Activated T-cell treated with anti-CD3 and anti-CD28 coated beads for 4 hours (primary cell): ENCODE data around the gene NIPA2.

Experiments
- DNase-seq: peaks from one replicate; pipeline ENCODE4 v3.0.0-alpha.2; 2020

NIPA2 gene

DNA sequence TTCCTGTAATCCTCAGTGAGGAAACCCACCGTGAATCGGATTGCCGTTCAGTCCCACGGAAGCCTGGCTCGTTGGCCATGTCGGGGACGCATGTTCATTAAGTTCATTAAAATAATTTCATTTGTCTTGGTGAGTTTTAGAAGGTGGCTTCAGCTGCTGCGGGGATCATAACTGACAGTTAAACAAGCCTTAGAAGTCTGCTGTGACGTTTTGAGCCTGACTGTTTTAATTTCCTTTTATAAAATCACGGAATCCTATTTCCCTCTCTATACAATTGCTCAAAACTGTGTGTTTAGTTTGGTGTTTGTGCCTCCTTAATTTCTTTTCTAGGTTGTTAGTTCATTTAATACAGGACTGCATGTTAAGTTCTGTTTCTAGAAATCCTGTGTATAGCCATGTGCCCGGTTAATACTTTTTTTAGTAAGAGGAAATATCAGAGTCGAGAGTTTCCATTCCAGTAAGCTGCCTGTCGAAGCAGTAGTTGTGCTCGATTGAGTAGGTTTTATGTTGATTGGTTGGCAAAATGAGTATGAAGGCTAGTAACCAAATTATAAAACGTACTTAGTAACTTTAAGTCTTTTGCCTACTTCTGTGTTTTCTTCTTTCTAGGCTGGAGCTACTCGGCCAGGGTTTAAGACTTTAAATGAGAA is 705 bp downstream of the NIPA2 start:
- no peak for DNase-seq

GRCh38 chr15:22844421-22845288 is 6.2 kb downstream of the NIPA2 start:
- no peak for DNase-seq

GRCh38 chr15:22845289-22845900 is 6.9 kb downstream of the NIPA2 start:
- no peak for DNase-seq

GRCh38 chr15:22846073-22846472 is 7.6 kb downstream of the NIPA2 start:
- DNase-seq, result no peak

DNA sequence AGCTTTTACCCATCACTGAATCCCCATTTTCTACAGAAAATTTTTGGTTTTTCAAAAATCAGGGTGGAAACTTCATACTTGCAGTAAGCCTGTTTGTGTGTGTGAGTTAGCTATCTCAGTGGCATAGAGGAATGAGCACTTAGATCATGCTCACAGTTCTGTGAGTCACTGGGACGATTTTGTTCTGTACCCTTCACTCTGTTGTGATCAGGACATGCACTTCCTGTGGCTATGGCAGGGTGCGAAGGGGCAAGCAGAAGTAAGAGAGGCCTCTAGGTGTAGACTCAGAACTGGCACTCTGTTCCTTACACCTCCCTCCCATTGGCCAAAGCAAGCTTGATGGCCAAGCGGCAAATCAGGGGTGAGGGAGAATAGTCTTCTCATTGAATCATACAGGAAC is 11.6 kb downstream of the NIPA2 start:
- no peak for DNase-seq

- DNase-seq, result no peak
Observed at GRCh38 chr15:22851513-22851912, 13.0 kb downstream of the NIPA2 start.

GRCh38 chr15:22855791-22856190 is 17.3 kb downstream of the NIPA2 start:
- DNase-seq, result no peak

DNA sequence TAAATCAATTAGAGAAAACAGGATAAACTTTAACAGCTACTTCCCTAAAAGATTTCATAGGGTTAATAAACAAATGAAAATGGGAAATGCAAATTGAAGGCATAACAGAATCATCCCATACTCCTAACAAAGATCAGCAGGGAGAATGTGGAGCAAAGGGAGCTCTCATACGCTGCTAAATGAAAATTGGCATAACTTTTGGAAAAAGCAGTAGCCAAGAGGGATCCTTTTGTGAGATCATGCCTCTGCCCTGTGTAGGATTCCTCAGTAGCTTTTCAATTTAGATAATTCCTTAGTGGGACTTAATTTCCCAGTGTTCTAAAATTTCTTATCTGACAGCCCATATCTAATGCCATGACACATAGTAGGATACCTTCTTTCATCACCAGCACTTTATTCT is 18.2 kb downstream of the NIPA2 start:
- DNase-seq, result no peak

- no peak for DNase-seq
Observed at GRCh38 chr15:22861161-22861560, 22.7 kb downstream of the NIPA2 start.

GRCh38 chr15:22863356-22863755 is 24.9 kb downstream of the NIPA2 start:
- DNase-seq, result no peak

GRCh38 chr15:22866079-22866478 is 27.6 kb downstream of the NIPA2 start:
- no peak for DNase-seq

- no peak for DNase-seq
Observed at GRCh38 chr15:22867886-22868285, 29.4 kb downstream of the NIPA2 start.

- DNase-seq, result no peak
Observed at GRCh38 chr15:22868495-22868894, 30.0 kb downstream of the NIPA2 start.

DNA sequence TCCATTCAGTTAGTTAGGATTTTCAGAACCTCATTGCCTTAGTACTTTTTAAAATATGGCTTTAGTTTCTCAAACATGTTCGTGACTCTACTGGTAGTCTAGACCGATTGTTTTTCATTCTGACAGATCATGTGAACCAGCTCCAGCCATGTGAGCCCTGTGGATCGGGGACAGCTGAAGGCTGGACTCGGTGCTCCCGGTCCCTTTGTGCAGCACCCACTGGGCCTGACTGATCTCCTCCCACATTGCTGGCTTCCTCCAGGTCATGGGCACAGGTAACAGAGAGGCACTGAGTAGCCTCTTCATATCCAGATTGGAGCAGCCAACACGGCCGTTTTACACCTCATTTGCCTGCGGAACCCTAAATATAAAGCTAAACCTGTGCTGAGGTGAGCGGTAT is 30.5 kb downstream of the NIPA2 start:
- no peak for DNase-seq

DNA sequence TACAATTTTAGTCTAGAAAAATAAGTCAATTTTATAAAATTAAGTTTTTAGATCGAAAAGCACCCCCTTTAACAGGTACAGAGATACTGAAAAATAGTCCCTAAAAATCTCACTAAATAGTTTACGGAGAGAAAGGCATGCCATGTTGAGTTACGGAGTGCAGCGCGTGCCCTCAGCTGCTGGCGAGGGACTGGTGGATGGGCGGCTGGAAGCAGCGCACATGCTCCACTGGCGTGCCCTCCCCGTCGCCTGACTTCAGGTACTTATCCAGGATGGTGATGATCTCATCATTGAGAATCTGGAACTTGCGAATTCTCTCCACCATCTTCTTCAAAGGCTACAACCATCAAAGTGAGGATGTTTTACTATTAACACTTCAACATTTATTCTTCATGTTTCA is 31.4 kb downstream of the NIPA2 start:
- DNase-seq, result no peak

DNA sequence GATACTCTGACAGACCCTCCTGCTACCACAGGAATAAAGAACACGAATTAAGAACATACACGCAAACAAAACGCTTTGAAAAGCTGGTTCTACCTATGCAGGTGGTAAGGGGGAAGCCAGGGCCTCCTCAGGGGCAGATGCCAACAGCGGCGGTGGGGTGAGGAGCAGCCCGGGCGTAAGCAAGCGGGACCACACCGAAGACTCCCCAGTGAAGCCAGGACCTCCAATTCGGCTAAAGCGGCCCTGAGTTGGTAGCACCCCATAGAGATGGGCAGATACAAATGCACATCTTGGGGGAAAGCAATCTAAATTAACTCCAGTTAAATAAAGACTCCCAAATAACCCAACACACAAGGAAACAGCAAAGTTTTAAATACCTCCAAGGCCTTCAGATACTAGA is 32.4 kb downstream of the NIPA2 start:
- no peak for DNase-seq

- no peak for DNase-seq
Observed at GRCh38 chr15:22871481-22872086, 33.1 kb downstream of the NIPA2 start.

DNA sequence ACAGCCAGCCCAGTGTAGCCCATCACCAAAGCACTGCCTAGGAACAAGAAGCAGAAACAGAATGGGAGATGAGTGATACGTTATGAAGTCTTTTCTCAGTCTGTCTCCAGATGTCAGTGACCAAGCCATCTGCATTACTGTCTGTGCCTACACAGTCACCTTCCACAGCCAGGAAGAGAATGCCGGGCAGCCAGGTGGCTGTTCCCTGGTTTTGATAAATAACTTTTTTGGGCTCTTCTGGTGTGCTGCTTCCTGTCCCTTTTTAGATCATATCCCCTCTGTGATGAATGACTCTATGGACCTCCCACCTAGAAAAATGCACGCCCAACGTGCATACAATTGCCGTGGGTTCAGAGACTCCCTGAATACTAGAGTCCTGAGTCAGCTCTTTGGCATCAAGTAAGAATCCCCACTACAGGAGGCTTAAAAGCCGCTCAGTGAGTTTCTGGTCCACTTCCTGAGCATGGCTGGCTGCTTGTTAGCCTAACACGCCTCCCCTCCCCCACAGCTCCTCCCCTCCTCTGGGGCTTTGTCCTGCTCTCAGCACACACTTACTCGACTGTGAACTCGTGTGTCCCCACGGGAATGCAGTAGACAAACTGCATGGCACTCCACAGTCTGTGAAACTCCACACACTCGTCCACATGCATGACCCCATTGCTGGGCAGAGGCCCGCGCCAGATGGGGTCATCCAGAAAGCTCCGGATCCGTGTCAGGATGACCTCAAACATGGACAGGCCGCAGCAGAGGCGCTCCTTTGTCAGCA is 34.7 kb downstream of the NIPA2 start:
- DNase-seq, result no peak

DNA sequence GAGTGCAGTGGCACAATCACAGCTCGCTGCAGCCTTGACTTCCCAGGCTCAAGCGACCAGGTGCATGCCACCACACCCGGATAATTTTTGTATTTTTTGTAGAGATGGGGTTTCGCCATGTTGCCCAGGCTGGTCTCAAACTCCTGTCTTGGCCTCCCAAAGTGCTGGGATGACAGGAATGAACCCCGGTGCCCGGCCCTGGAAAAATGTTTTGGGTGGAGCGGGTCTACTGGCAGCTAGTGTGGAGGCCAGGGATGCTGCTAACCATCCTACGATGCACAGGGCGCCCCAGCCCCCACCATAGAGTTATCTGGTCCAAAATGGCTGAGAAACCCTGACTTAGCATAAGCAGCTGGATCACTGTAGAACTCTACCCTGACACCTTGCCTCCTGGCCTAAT is 35.4 kb downstream of the NIPA2 start:
- DNase-seq, result no peak

DNA sequence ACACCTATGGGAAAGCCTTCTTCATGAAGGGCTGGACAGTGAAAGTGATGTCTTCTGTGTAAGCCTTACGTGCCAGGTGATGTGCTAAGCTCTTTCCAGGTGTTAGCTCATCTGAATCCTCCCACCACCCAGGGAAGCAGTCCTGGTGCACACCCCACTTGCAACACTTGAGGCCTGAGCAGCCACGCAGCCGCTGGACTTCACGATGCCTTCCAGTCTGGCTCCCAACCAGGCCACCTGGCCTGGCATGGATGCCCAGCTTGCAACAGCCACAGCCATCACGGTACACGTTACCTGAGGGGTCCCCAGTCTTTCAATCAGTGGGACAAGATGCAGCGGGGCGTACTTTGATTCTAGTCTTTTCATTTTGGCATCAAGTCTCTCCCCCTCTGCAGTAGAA is 35.8 kb downstream of the NIPA2 start:
- DNase-seq, result no peak

DNA sequence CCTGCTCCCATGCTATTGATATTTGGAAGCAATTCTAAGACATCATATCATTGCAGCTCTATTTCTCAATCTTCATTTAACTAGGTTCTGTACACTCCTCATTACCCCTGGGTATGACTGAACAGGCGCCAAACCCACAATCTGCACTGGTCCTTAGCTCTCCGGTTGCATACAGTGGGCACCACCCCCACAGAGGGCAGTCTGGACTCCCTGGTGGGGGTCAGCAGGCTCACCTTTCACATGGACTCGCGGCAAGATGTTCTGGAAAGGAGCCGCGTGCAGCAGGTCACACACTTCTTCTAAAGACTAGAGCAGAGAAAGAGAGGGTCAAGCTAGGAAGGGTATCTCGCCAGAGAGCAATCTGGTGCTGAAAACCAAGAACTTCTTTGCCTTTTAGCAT is 36.5 kb downstream of the NIPA2 start:
- DNase-seq, result no peak

DNA sequence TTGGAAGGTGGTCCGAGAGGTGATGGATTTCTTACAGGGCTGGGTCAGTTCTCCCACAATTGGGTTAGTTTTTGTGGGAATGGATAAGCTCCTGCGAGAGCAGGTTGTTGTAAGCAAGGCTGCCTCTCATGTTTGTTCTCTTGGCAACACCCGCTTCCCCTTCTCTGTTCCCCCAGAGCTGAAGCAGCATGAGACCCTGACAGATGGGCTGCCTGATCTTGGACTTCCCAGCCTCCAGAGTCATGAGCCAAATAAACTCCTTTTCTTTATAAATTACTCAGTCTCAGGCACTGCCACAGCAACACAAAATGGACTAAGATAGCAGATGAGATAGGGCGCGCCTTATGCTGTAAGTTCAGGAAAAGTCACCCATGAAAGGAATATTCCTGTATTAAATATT is 38.7 kb downstream of the NIPA2 start:
- DNase-seq, result no peak

- DNase-seq, result no peak
Observed at GRCh38 chr15:22877607-22878006, 39.1 kb downstream of the NIPA2 start.
